Tibial artery (tissue), 4 donors: ENCODE results near the gene ANK2.

ENCODE experiments used
- DNase-seq, 2 donors: peaks; one replicate each; pipeline ENCODE4 v3.0.0-alpha.2; 2019
- H3K27ac ChIP-seq, 2 donors: fragments of 200-600 bp; sonication (generic) in 1 of 2; 1 replicate in 1 of 2; 2 replicates in 1 of 2; pipeline ENCODE4 v1.5.1; 2018 to 2019; ENCODE audit warnings: mild to moderate bottlenecking in 1 of 2
- H3K27me3 ChIP-seq, 2 donors: fragments of 200-600 bp; sonication (generic) in 1 of 2; one replicate each; pipeline versions ENCODE4 v1.5.1 to v1.6.0; 2016 to 2019
- H3K36me3 ChIP-seq, 3 donors: fragments of 200-600 bp; sonication (generic) in 2 of 3; one replicate each; pipeline ENCODE4 v1.5.1; 2016 to 2019; ENCODE audit warnings: mild to moderate bottlenecking in 2 of 3
- H3K4me1 ChIP-seq, 4 donors: fragments of 200-600 bp; sonication (generic) in 2 of 4; 1 replicate in 3 of 4; 2 replicates in 1 of 4; pipeline ENCODE4 v1.5.1; 2016 to 2019
- H3K4me3 ChIP-seq, 2 donors: fragments of 200-600 bp; sonication (generic) in 1 of 2; 1 replicate in 1 of 2; 2 replicates in 1 of 2; pipeline ENCODE4 v1.5.1; 2018 to 2019; ENCODE audit warnings: mild to moderate bottlenecking in 2 of 2
- H3K9me3 ChIP-seq, 3 donors: fragments of 200-600 bp; sonication (generic) in 1 of 3; one replicate each; pipeline ENCODE4 v1.5.1; 2016 to 2019
- intact Hi-C: fragments of 100-400 bp; cut with DNase I; formaldehyde crosslinking; loops from one replicate; pipeline ENCODE4 v1.15.0; 2023; ENCODE audit warnings: low total_unique reads
- TF ChIP-seq, protein P1 (sequence below), 2 experiments: fragments of 200-600 bp in 1 of 2; fragments of 450-650 bp in 1 of 2; IDR thresholded peaks; one replicate each; pipeline ENCODE4 v1.5.1; 2017 to 2019; ENCODE audit warnings: antibody characterized with exemption in 2 of 2, mild to moderate bottlenecking in 1 of 2, moderate library complexity in 1 of 2

ANK2 gene

DNA sequence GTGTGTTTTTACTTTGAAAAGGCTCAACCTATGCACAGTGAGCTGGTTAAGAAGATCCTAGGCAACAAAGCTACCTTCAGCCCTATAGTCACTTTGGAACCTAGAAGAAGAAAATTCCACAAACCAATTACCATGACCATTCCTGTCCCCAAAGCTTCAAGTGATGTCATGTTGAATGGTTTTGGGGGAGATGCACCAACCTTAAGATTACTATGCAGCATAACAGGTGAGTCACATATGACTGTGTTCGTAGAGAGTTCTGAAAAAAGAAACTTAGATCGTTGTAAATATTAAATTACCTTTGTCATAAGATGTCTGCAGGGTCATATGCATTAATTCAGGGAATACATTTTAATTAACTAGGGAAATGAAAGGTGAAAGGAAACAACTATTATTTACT lies 287.1 kb downstream of the ANK2 start:
- Histone ChIP-seq H3K4me3 (no peak overlapping the region), H3K27ac (no peak overlapping the region), H3K4me1 (no peaks in the 10 kb centered on the region), H3K9me3 (no peaks in the 10 kb centered on the region), H3K27me3 (no peaks in the 10 kb centered on the region), H3K36me3 (peaks cover 0 to 18% (median 8%) of the 10 kb centered on the region in 3 donors)
- TF ChIP-seq, protein P1, sequence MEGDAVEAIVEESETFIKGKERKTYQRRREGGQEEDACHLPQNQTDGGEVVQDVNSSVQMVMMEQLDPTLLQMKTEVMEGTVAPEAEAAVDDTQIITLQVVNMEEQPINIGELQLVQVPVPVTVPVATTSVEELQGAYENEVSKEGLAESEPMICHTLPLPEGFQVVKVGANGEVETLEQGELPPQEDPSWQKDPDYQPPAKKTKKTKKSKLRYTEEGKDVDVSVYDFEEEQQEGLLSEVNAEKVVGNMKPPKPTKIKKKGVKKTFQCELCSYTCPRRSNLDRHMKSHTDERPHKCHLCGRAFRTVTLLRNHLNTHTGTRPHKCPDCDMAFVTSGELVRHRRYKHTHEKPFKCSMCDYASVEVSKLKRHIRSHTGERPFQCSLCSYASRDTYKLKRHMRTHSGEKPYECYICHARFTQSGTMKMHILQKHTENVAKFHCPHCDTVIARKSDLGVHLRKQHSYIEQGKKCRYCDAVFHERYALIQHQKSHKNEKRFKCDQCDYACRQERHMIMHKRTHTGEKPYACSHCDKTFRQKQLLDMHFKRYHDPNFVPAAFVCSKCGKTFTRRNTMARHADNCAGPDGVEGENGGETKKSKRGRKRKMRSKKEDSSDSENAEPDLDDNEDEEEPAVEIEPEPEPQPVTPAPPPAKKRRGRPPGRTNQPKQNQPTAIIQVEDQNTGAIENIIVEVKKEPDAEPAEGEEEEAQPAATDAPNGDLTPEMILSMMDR (IDR thresholded peaks at IDR 0.05) = no peak
- DNase-seq = no peak
- intact Hi-C loops = no loop called here

DNA sequence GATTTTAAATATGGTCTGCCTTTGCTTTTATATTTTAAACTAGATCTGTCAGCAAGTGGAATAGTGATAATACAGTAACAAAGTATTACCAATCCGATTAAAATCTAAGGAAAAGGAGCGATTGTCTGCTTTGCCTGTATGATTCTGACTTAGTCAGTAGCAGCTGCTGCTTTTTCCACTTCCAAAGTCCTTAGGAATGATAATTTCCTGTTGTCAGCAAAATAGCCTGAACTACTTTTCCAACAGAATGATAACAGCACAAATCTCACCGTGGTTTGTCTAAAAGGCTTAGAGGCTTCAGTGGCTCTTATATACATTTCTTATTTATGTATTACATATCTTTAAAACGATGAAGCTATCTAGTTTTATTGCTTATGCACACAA lies 290.0 kb downstream of the ANK2 start:
- peaks cover 0 to 27% (median 3%) of the 10 kb centered on the region in 3 donors for H3K36me3 ChIP-seq
- H3K4me1 ChIP-seq = no peaks in the 10 kb centered on the region
- no peak overlapping the region for H3K4me3 ChIP-seq
- H3K27ac ChIP-seq = no peak overlapping the region
- TF ChIP-seq, protein P1 (IDR thresholded peaks at IDR 0.05) = no peak
- no peak for DNase-seq
- H3K27me3 ChIP-seq = no peaks in the 10 kb centered on the region
- H3K9me3 ChIP-seq = no peaks in the 10 kb centered on the region
- intact Hi-C loops = no loop called here

DNA sequence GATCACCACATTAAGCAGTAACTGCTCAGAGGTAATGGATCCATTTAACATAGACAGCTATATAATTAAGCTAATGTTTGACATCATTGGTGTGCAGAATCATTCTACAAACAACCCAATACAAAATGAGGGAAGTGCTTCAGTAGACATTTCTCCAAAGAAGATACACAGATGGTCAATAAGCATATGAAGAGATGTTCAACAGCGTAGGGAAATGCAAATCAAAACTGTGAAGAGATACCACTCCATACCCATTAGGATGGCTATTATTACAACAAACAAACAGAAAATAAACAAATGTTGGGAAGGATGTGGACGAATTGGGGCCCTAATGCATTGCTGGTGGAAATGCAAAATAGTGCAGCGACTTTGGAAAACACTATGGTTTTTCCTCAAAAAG lies 294.6 kb downstream of the ANK2 start:
- TF ChIP-seq, protein P1 (IDR thresholded peaks at IDR 0.05) = no peak

GRCh38 chr4:113347245-113347644 lies 297.8 kb downstream of the ANK2 start:
- no peak overlapping the region for H3K4me3 ChIP-seq
- intact Hi-C loops = no loop called here
- H3K27ac ChIP-seq = no peak overlapping the region

More for the DNA sequence above, 294.6 kb downstream of the ANK2 start:
- no peak overlapping the region for H3K27ac ChIP-seq
- intact Hi-C loops = no loop called here
- no peaks in the 10 kb centered on the region for H3K4me1 ChIP-seq
- H3K36me3 ChIP-seq = peaks cover 0 to 31% (median 0%) of the 10 kb centered on the region in 3 donors
- no peaks in the 10 kb centered on the region for H3K27me3 ChIP-seq
- H3K4me3 ChIP-seq = no peak overlapping the region
- DNase-seq = no peak
- no peaks in the 10 kb centered on the region for H3K9me3 ChIP-seq

DNA sequence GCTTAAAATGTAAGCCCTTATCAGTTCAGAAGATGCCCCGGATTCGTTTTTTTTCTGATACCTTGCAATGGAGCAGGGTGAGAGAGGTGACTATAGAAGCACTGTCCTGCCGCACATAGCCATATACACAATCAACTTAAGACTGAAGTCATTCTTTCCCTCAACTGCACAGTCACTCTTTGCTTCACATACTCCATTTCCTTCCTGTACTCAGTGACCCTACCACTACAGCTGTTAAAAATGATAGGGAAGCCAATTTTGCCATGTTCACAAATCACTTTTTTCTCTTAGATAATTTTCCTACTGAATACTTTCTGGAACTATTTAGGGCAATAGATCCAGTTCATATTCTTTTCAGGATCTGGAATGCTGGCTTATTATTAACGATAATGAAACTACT lies 300.0 kb downstream of the ANK2 start:
- no peaks in the 10 kb centered on the region for H3K9me3 ChIP-seq
- no peak overlapping the region for H3K27ac ChIP-seq
- H3K27me3 ChIP-seq = no peaks in the 10 kb centered on the region
- TF ChIP-seq, protein P1 (IDR thresholded peaks at IDR 0.05) = no peak
- no peak overlapping the region for H3K4me3 ChIP-seq
- intact Hi-C loops = no loop called here
- peaks cover 0 to 16% (median 0%) of the 10 kb centered on the region in 3 donors for H3K36me3 ChIP-seq
- no peaks in the 10 kb centered on the region for H3K4me1 ChIP-seq
- DNase-seq = no peak

More at GRCh38 chr4:113347245-113347644, 297.8 kb downstream of the ANK2 start:
- no peak for DNase-seq
- Histone ChIP-seq H3K27me3 (no peaks in the 10 kb centered on the region), H3K36me3 (peaks cover 0 to 23% (median 0%) of the 10 kb centered on the region in 3 donors), H3K4me1 (no peaks in the 10 kb centered on the region), H3K9me3 (no peaks in the 10 kb centered on the region)
- TF ChIP-seq, protein P1 (IDR thresholded peaks at IDR 0.05) = no peak

GRCh38 chr4:113350576-113350975 lies 301.1 kb downstream of the ANK2 start:
- intact Hi-C loops = no loop called here
- no peak for DNase-seq
- Histone ChIP-seq H3K9me3 (no peaks in the 10 kb centered on the region), H3K4me3 (no peak overlapping the region), H3K27ac (no peak overlapping the region), H3K36me3 (peaks cover 0 to 13% (median 0%) of the 10 kb centered on the region in 3 donors), H3K4me1 (no peaks in the 10 kb centered on the region), H3K27me3 (no peaks in the 10 kb centered on the region)
- TF ChIP-seq, protein P1 (IDR thresholded peaks at IDR 0.05) = no peak
